Upper lobe of right lung (tissue), 1 donor: ENCODE measurements around the gene OR1E2. TPM values are rescaled to one million over a fixed set of nuclear protein-coding genes. Genes with fewer than 3 reads are reported as not detected.
A peak's percentile ranks its signal among the peaks of the same experiment; 100 is the strongest.

ENCODE experiments used
- ATAC-seq: fragments of 200-7000 bp; cut with Tn5 transposase; one replicate; pipeline ENCODE4 v1.9.1; 2020; ENCODE audit warnings: mild to moderate bottlenecking, moderate library complexity
- DNase-seq: peaks from one replicate; pipeline ENCODE4 v3.0.0-alpha.2; 2020
- H3K27ac ChIP-seq: fragments of 200-600 bp; one replicate; pipeline ENCODE4 v1.8.0; 2022
- H3K27me3 ChIP-seq: fragments of 200-600 bp; one replicate; pipeline ENCODE4 v1.8.0; 2022; ENCODE audit warnings: mild to moderate bottlenecking
- H3K36me3 ChIP-seq: fragments of 200-600 bp; one replicate; pipeline ENCODE4 v1.8.0; 2022
- H3K4me1 ChIP-seq: fragments of 200-600 bp; one replicate; pipeline ENCODE4 v1.8.0; 2022
- H3K4me3 ChIP-seq: fragments of 200-600 bp; one replicate; pipeline ENCODE4 v1.8.0; 2022; ENCODE audit warnings: mild to moderate bottlenecking
- H3K9me3 ChIP-seq: fragments of 200-600 bp; one replicate; pipeline ENCODE4 v1.8.0; 2022
- CTCF ChIP-seq: fragments of 200-600 bp; IDR thresholded peaks from one replicate; pipeline ENCODE4 v1.8.0; 2022; ENCODE audit warnings: antibody characterized with exemption
- intact Hi-C: fragments of 100-400 bp; cut with DNase I; formaldehyde crosslinking; loops from one replicate; pipeline ENCODE4 v1.11.0; 2022
- total RNA-seq: library from RNA; stranded (reverse); fragmentation: NEBNext Ultra II Directional; extraction: Animal tissue kit (Norgen Biotek cat#: 25700); gene quantifications from one replicate; pipeline ENCODE4 v1.2.1, GENCODE V29; 2021
- donor health status: DM: no; HTN: yes; CAD: no; lungs with severe emphysema.

The OR1E2 gene
- total RNA-seq, 1 donor from 2014 or later = not detected

GRCh38 chr17:3385869-3386816 is 47.5 kb downstream of the OR1E2 start, which contains the start of gene OR3A2:
Gene OR3A2 (minus strand): TSS chr17:3386308.
- H3K27me3 ChIP-seq = peaks cover 34% of the 10 kb centered on the region
- TF ChIP-seq CTCF = no peak
- no peaks in the 10 kb centered on the region for H3K9me3 ChIP-seq
- ATAC-seq (peak; percentile 39), DNase-seq (no peak)
- H3K27ac ChIP-seq = no peak within 1 kb of the TSS
- no peak within 1 kb of the TSS for H3K4me3 ChIP-seq
- no peaks in the 10 kb centered on the region for H3K36me3 ChIP-seq
- H3K4me1 ChIP-seq = no peaks in the 10 kb centered on the region
- intact Hi-C loops = no loop called here

Other genes with a start within 250 kb of the OR1E2 start
- gene OR1A2, start 236.3 kb downstream of the OR1E2 start, total RNA-seq = not detected
- gene OR1A1, start 226.2 kb downstream of the OR1E2 start, total RNA-seq = not detected
- not detected for gene OR3A1, start 135.5 kb downstream of the OR1E2 start, total RNA-seq
- gene OR3A2, start 47.5 kb downstream of the OR1E2 start, total RNA-seq = not detected
- not detected for gene OR1E1, start 35.4 kb downstream of the OR1E2 start, total RNA-seq
- gene OR3A3, start 22.5 kb downstream of the OR1E2 start, total RNA-seq = not detected
- gene SPATA22, start 38.0 kb upstream of the OR1E2 start, total RNA-seq = 0.75 TPM
- 8.2 TPM for gene ASPA, start 42.2 kb upstream of the OR1E2 start, total RNA-seq
- gene TRPV3, start 124.0 kb upstream of the OR1E2 start, total RNA-seq = 0.26 TPM
- gene TRPV1, start 175.6 kb upstream of the OR1E2 start, total RNA-seq = 2.9 TPM
- gene SHPK, start 202.4 kb upstream of the OR1E2 start, total RNA-seq = 10.4 TPM
- gene CTNS, start 202.9 kb upstream of the OR1E2 start, total RNA-seq = 23.3 TPM
- 108 TPM for gene TAX1BP3, start 234.7 kb upstream of the OR1E2 start, total RNA-seq
- 28.6 TPM for gene EMC6, start 235.0 kb upstream of the OR1E2 start, total RNA-seq